GM12878 (cell line): ENCODE measurements around the gene UNC50. TPM values are rescaled to one million over a fixed set of nuclear protein-coding genes. Genes with fewer than 3 reads are reported as not detected.
A peak's percentile ranks its signal among the peaks of the same experiment; 100 is the strongest.

Experiments
- ATAC-seq: fragments of 200-7000 bp; cut with Tn5 transposase; 3 replicates; pipeline ENCODE4 v1.9.1; 2020; ENCODE audit warnings: mild to moderate bottlenecking, moderate library complexity
- BruUV-seq: library from RNA; stranded (reverse); fragments of 400-500 nt; replicated peaks from 2 replicates; lab custom pipeline; 2021; lab: Mats Ljungman, UMichigan
- CTCF ChIA-PET: fragments of 300-600 bp; sonication (Branson Sonifier 250); formaldehyde crosslinking; extraction: SDS; loops from one replicate; lab custom pipeline; 2021; ENCODE audit warnings: inconsistent platforms; lab: Yijun Ruan, JAX
- POLR2A ChIA-PET: fragments of 350-600 bp; formaldehyde crosslinking; extraction: SDS; loops from one replicate; lab custom pipeline; 2021; ENCODE audit warnings: inconsistent platforms; lab: Charles Lee
- RAD21 ChIA-PET: fragments of 300-600 bp; sonication (Branson Sonifier 250); formaldehyde crosslinking; loops from one replicate; lab custom pipeline; 2023; ENCODE audit warnings: antibody characterized with exemption; ENCODE audit not compliant: unreplicated experiment; lab: Charles Lee
- SMC1A ChIA-PET: fragments of 300-600 bp; sonication (Branson Sonifier 250); formaldehyde crosslinking; loops from one replicate; lab custom pipeline; 2023; ENCODE audit not compliant: unreplicated experiment, uncharacterized antibody; lab: Charles Lee
- DNase-seq: peaks from one replicate; pipeline ENCODE4 v3.0.0-alpha.2; 2011; ENCODE audit warnings: low read depth, low spot score
- FAIRE-seq: peaks from 3 replicates; lab custom pipeline; 2011; peaks lifted over from hg19 to GRCh38; lab: Jason Lieb, UNC
- H2AFZ ChIP-seq: 2 replicates; pipeline ENCODE4 v1.6.0; 2011; ENCODE audit warnings: low read depth, low read length, control low read depth; ENCODE audit not compliant: control insufficient read depth
- H3K27ac ChIP-seq: 2 replicates; pipeline ENCODE4 v1.5.1; 2011; ENCODE audit warnings: control low read depth; ENCODE audit not compliant: control insufficient read depth, insufficient read depth
- H3K27me3 ChIP-seq, 2 experiments: replicated peaks in 1 of 2; 2 replicates each; pipeline versions ENCODE4 v1.6.0 to v1.6.1; 2011; ENCODE audit warnings: low read length in 1 of 2; ENCODE audit not compliant: control insufficient read depth in 2 of 2, insufficient read depth in 2 of 2
- H3K36me3 ChIP-seq, 2 experiments: 2 replicates each; pipeline ENCODE4 v1.5.1; 2011; ENCODE audit warnings: low read length in 1 of 2; ENCODE audit not compliant: control insufficient read depth in 2 of 2, insufficient read depth in 2 of 2
- H3K4me1 ChIP-seq: 2 replicates; pipeline ENCODE4 v1.6.1; 2011; ENCODE audit warnings: mild to moderate bottlenecking, low read length, moderate library complexity, mixed read lengths; ENCODE audit not compliant: control insufficient read depth, insufficient read depth
- H3K4me2 ChIP-seq: 2 replicates; pipeline ENCODE4 v1.6.0; 2011; ENCODE audit warnings: control low read depth; ENCODE audit not compliant: control insufficient read depth, insufficient read depth
- H3K4me3 ChIP-seq: fragments of 200-600 bp; sonication (generic); 2 replicates; pipeline ENCODE4 v1.5.1; 2016
- H3K79me2 ChIP-seq: 2 replicates; pipeline ENCODE4 v1.6.0; 2011; ENCODE audit warnings: low read length; ENCODE audit not compliant: control insufficient read depth, insufficient read depth
- H3K9ac ChIP-seq: 2 replicates; pipeline ENCODE4 v1.8.0; 2011; ENCODE audit warnings: low read length, control low read depth, mixed read lengths; ENCODE audit not compliant: control insufficient read depth, insufficient read depth
- H3K9me3 ChIP-seq: replicated peaks from 3 replicates; pipeline ENCODE4 v1.5.1; 2011; ENCODE audit warnings: mild to moderate bottlenecking, low read length; ENCODE audit not compliant: control insufficient read depth, insufficient read depth
- H4K20me1 ChIP-seq: 2 replicates; pipeline ENCODE4 v1.6.0; 2011; ENCODE audit not compliant: control insufficient read depth, insufficient read depth
- EED ChIP-seq: sonication (generic); IDR thresholded peaks from 2 replicates; pipeline ENCODE4 v1.6.1; 2016; ENCODE audit warnings: antibody characterized with exemption, low read depth
- GATAD2B ChIP-seq: fragments of 450-650 bp; conservative IDR thresholded peaks from 2 replicates; pipeline ENCODE4 v1.6.1; 2017; ENCODE audit warnings: low read depth, mild to moderate bottlenecking, moderate library complexity
- HDGF ChIP-seq: fragments of 450-650 bp; IDR thresholded peaks from 2 replicates; pipeline ENCODE4 v1.6.1; 2016; ENCODE audit warnings: antibody characterized with exemption
- MLLT1 ChIP-seq: fragments of 450-650 bp; IDR thresholded peaks from 2 replicates; pipeline ENCODE4 v1.6.1; 2016; ENCODE audit warnings: mild to moderate bottlenecking
- NR2C1 ChIP-seq: fragments of 450-650 bp; IDR thresholded peaks from 2 replicates; pipeline ENCODE4 v1.6.1; 2017; ENCODE audit warnings: antibody characterized with exemption, mild to moderate bottlenecking, moderate library complexity
- RAD21 ChIP-seq: IDR thresholded peaks from 2 replicates; pipeline ENCODE4 v1.6.1; 2011; ENCODE audit warnings: mild to moderate bottlenecking, low read depth, low read length, moderate library complexity; ENCODE audit not compliant: insufficient read depth
- RB1 ChIP-seq: fragments of 450-650 bp; formaldehyde crosslinking; IDR thresholded peaks from 2 replicates; pipeline ENCODE4 v1.6.1; 2017; ENCODE audit warnings: mild to moderate bottlenecking, borderline replicate concordance
- RBBP5 ChIP-seq: fragments of 200-600 bp; sonication (generic); conservative IDR thresholded peaks from 2 replicates; pipeline ENCODE4 v1.6.1; 2016
- RUNX3 ChIP-seq: IDR thresholded peaks from 2 replicates; pipeline ENCODE4 v1.6.1; 2012; ENCODE audit warnings: low read length, inconsistent platforms
- SMC3 ChIP-seq: IDR thresholded peaks from 2 replicates; pipeline ENCODE4 v1.6.1; 2011; ENCODE audit warnings: low read length, improper control_type of control experiment, borderline replicate concordance
- ZNF384 ChIP-seq: IDR thresholded peaks from 2 replicates; pipeline ENCODE4 v1.6.1; 2012; ENCODE audit warnings: low read depth, mild to moderate bottlenecking, low read length, improper control_type of control experiment, borderline replicate concordance
- WGBS: methylation state at CpG from one replicate; pipeline ENCODE4 v1.1.6; 2016; ENCODE audit warnings: low lambda C conversion rate; ENCODE audit not compliant: insufficient replicate concordance, insufficient coverage; ENCODE audit errors: missing lambda C conversion rate; 5-methylcytosine and 5-hydroxymethylcytosine counted together
- in situ Hi-C: fragments of 300-500 bp; cut with MboI; formaldehyde crosslinking; loops from 9 replicates; pipeline ENCODE4 v1.14.3; 2018; ENCODE audit warnings: mixed read lengths
- intact Hi-C: fragments of 100-400 bp; cut with micrococcal nuclease; formaldehyde crosslinking; loops from one replicate; pipeline ENCODE4 v1.14.2; 2022; ENCODE audit not compliant: unreplicated experiment
- polyA plus RNA-seq, 11 experiments: library from polyadenylated mRNA; depleted of rRNA in 4 of 11; unstranded in 6 of 11; stranded (reverse) in 5 of 11; fragments of >200 nt; fragmentation: Nextera tagmentation in 4 of 11; fragmentation: Illumina TruSeq in 1 of 11; extraction: Ambion mirVana in 4 of 11; extraction: Trizol in 1 of 11; gene quantifications; 1 replicate in 1 of 11; 2 replicates in 10 of 11; pipeline versions ENCODE4 v1.2.1 to v1.2.3, GENCODE V29; 2011 to 2016; ENCODE audit warnings: inconsistent platforms in 2 of 11, missing spikeins in 2 of 11, low read depth in 1 of 11
- total RNA-seq, 4 experiments: library from RNA; depleted of rRNA in 3 of 4; stranded (reverse); fragments of >200 nt in 3 of 4; fragmentation: Illumina TruSeq in 1 of 4; extraction: Trizol in 1 of 4; gene quantifications; 2 replicates each; pipeline versions ENCODE4 v1.2.1 to v1.2.3, GENCODE V29; 2013 to 2021

UNC50 gene
- total and polyA plus RNA-seq, 10 of the 15 experiments (the other 5 are each of a cell fraction or from before 2014, with no cell fraction given) = 25.5 to 76.3 (median 37.8) TPM

GRCh38 chr2:98648451-98648850, 40.1 kb downstream of the UNC50 start:
- BruUV-seq = no TSS peak

GRCh38 chr2:98649135-98649991, 41.0 kb downstream of the UNC50 start:
- Histone ChIP-seq H3K9me3 (no peaks in the 10 kb centered on the region), H3K36me3 (no peaks in the 10 kb centered on the region), H4K20me1 (no peaks in the 10 kb centered on the region), H2AFZ (no peak overlapping the region; the same call in 1 of the 2 replicates), H3K27ac (no peak overlapping the region), H3K4me1 (peaks cover 6% of the 10 kb centered on the region), H3K4me2 (no peak overlapping the region), H3K79me2 (no peaks in the 10 kb centered on the region), H3K9ac (no peak overlapping the region), H3K4me3 (no peak overlapping the region), H3K27me3 (no peaks in the 10 kb centered on the region)
- ATAC-seq = peak; percentile 97
- FAIRE-seq = peak; percentile 98
- ChIA-PET RAD21 (interaction anchor here (0.6 to 2.0 kb wide), 41 partner anchors 9 to 839 kb away, joined by 3 to 60 read pairs (median 3); partner anchors contain the start of genes COA5, LIPT1, MGAT4A and UNC50), CTCF (interaction anchor here (0.6 to 2.0 kb wide), 49 partner anchors 8 to 530 kb away, joined by 3 to 124 read pairs (median 4); partner anchors contain the start of gene MGAT4A), POLR2A (interaction anchor here (0.5 to 0.9 kb wide), 5 partner anchors 61 to 779 kb away, joined by 3 to 8 read pairs (median 4); no protein-coding TSS in a partner anchor), SMC1A (interaction anchor here (0.6 to 2.0 kb wide), 36 partner anchors 9 to 779 kb away, joined by 3 to 51 read pairs (median 4); no protein-coding TSS in a partner anchor)
- 19% methylated on average over 4 of the region's 4 CpGs for WGBS
- peak; percentile 54 for DNase-seq
- intact Hi-C loops = loop anchor here (1.0 to 10.0 kb wide), 4 partner anchors 78 to 505 kb away; partner anchors contain the start of genes LIPT1 and TSGA10
- in situ Hi-C loops = loop anchor here (5.0 kb wide), 2 partner anchors 188 to 418 kb away; no protein-coding TSS in a partner anchor
- no TSS peak for BruUV-seq
- peak; percentile 99 for TF ChIP-seq SMC3
- TF ChIP-seq MLLT1 = 0 out of 2 replicates have a peak, but pooled peaks have one; percentile 22
- TF ChIP-seq RUNX3 = peak; percentile 38; the same call in 1 of the 2 replicates
- TF ChIP-seq GATAD2B = no peak
- TF ChIP-seq HDGF = no peak
- 0 out of 2 replicates have a peak, but pooled peaks have one; percentile 13 for TF ChIP-seq NR2C1
- TF ChIP-seq EED = peak; percentile 60; the same call in 1 of the 2 replicates
- peak; percentile 99 for TF ChIP-seq RAD21
- TF ChIP-seq RB1 = 0 out of 2 replicates have a peak, but pooled peaks have one; percentile 35

More at GRCh38 chr2:98648451-98648850, 40.1 kb downstream of the UNC50 start:
- H2AFZ ChIP-seq = no peak overlapping the region
- no peak overlapping the region for H3K4me3 ChIP-seq
- ATAC-seq = peak; percentile 57
- H3K36me3 ChIP-seq = no peaks in the 10 kb centered on the region
- no peak overlapping the region for H3K4me2 ChIP-seq
- 45% methylated on average over 4 of the region's 4 CpGs for WGBS
- CTCF ChIA-PET = interaction anchor here (0.6 to 2.0 kb wide), 14 partner anchors 10 to 417 kb away, joined by 3 to 124 read pairs (median 5); partner anchors contain the start of gene MGAT4A
- H4K20me1 ChIP-seq = no peaks in the 10 kb centered on the region
- no peaks in the 10 kb centered on the region for H3K79me2 ChIP-seq
- H3K27me3 ChIP-seq = no peaks in the 10 kb centered on the region
- intact Hi-C loops (loop anchor here (5.0 to 10.0 kb wide), 2 partner anchors 79 to 506 kb away; partner anchors contain the start of genes LIPT1 and TSGA10), in situ Hi-C loops (loop anchor here (5.0 kb wide), 2 partner anchors 189 to 419 kb away; no protein-coding TSS in a partner anchor)
- RAD21 ChIA-PET = interaction anchor here (0.7 to 2.0 kb wide), 10 partner anchors 8 to 237 kb away, joined by 3 to 60 read pairs (median 4); partner anchors contain the start of genes COA5, MGAT4A and UNC50
- H3K9me3 ChIP-seq = no peaks in the 10 kb centered on the region
- H3K27ac ChIP-seq = no peak overlapping the region
- H3K9ac ChIP-seq = no peak overlapping the region
- no peak for DNase-seq
- SMC1A ChIA-PET = interaction anchor here (0.9 to 2.0 kb wide), 10 partner anchors 10 to 778 kb away, joined by 3 to 51 read pairs (median 6); no protein-coding TSS in a partner anchor
- POLR2A ChIA-PET = interaction anchor here (0.6 to 0.9 kb wide), 4 partner anchors 66 to 778 kb away, joined by 3 to 8 read pairs (median 4); no protein-coding TSS in a partner anchor
- TF ChIP-seq ZNF384 (peak; percentile 34; the same call in 1 of the 2 replicates), RBBP5 (no peak), RUNX3 (0 out of 2 replicates have a peak, but pooled peaks have one; percentile 12)
- TF ChIP-seq, all 136 proteins: peak for 2
- FAIRE-seq = no peak
- peaks cover 6% of the 10 kb centered on the region for H3K4me1 ChIP-seq
